Measurements from ENCODE around the gene AMHR2.

DNA sequence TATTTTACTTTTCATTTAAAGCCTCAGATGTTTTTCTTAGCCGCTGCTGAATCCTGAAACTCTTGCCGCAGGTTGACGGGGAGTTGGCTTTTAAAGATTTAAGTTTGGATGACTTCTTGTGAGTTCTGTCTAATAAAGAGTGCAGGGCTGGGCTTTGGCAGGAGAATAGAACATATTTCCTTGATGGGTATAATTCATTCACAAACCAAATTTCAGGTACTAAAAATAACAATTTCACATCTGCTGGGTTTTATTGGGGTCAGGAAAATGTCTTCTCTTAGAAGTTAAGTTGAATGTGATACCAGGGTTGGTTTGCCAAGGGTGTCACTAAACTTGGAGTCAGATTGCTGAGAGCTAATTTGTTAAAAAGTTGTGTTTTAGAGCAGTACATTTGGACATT, 34.0 kb upstream of the AMHR2 start:
- TF ChIP-seq, protein P1, sequence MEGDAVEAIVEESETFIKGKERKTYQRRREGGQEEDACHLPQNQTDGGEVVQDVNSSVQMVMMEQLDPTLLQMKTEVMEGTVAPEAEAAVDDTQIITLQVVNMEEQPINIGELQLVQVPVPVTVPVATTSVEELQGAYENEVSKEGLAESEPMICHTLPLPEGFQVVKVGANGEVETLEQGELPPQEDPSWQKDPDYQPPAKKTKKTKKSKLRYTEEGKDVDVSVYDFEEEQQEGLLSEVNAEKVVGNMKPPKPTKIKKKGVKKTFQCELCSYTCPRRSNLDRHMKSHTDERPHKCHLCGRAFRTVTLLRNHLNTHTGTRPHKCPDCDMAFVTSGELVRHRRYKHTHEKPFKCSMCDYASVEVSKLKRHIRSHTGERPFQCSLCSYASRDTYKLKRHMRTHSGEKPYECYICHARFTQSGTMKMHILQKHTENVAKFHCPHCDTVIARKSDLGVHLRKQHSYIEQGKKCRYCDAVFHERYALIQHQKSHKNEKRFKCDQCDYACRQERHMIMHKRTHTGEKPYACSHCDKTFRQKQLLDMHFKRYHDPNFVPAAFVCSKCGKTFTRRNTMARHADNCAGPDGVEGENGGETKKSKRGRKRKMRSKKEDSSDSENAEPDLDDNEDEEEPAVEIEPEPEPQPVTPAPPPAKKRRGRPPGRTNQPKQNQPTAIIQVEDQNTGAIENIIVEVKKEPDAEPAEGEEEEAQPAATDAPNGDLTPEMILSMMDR (IDR thresholded peaks at IDR 0.05; ENCODE audit: borderline replicate concordance, extremely low read depth, low read length, poor library complexity, severe bottlenecking): no peak
- no peak for TF ChIP-seq EZH2 (IDR thresholded peaks at IDR 0.05; ENCODE audit: borderline replicate concordance, low read depth, low read length, severe bottlenecking)
